IMR-90 (cell line): ENCODE data around the gene SLC39A11. TPM values are rescaled to one million over a fixed set of nuclear protein-coding genes. Genes with fewer than 3 reads are reported as not detected.

Experiments used
- ATAC-seq: fragments of 200-7000 bp; cut with Tn5 transposase; 2 replicates; pipeline ENCODE4 v1.9.1; 2020; ENCODE audit warnings: low read depth, mild to moderate bottlenecking, moderate library complexity
- BruUV-seq: library from RNA; stranded (reverse); fragments of 400-500 nt; replicated peaks from 2 replicates; lab custom pipeline; 2021; lab: Mats Ljungman, UMichigan
- CTCF ChIA-PET: fragments of 300-600 bp; formaldehyde crosslinking; extraction: SDS; loops from one replicate; lab custom pipeline; 2021; ENCODE audit warnings: antibody characterized with exemption; lab: Yijun Ruan, JAX
- POLR2A ChIA-PET: fragments of 300-600 bp; sonication (Branson Sonifier 250); formaldehyde crosslinking; loops from one replicate; lab custom pipeline; 2022; ENCODE audit warnings: antibody characterized with exemption; ENCODE audit not compliant: unreplicated experiment; lab: Charles Lee
- DNase-seq: peaks from one replicate; pipeline ENCODE4 v3.0.0; 2013
- H2AFZ ChIP-seq: replicated peaks from 2 replicates; pipeline ENCODE3; 2013; ENCODE audit warnings: low read length, mild to moderate bottlenecking; ENCODE audit not compliant: poor library complexity
- H2AK5ac ChIP-seq: 2 replicates; pipeline ENCODE4 v1.6.1; 2013; ENCODE audit warnings: low read depth, low read length, inconsistent platforms
- H2AK9ac ChIP-seq: replicated peaks from 2 replicates; pipeline ENCODE3; 2013; ENCODE audit warnings: mild to moderate bottlenecking, low read depth, low read length, moderate library complexity; ENCODE audit not compliant: poor library complexity
- H2BK120ac ChIP-seq: 2 replicates; pipeline ENCODE4 v1.6.1; 2013; ENCODE audit warnings: low read depth, low read length, inconsistent platforms
- H2BK15ac ChIP-seq: 3 replicates; pipeline ENCODE4 v1.6.1; 2013; ENCODE audit warnings: low read depth, low read length, inconsistent platforms
- H2BK20ac ChIP-seq: 2 replicates; pipeline ENCODE4 v1.6.1; 2013; ENCODE audit warnings: low read depth, mild to moderate bottlenecking, inconsistent platforms, low read length, moderate library complexity
- H2BK5ac ChIP-seq: 2 replicates; pipeline ENCODE4 v1.6.1; 2013; ENCODE audit warnings: mild to moderate bottlenecking, low read depth, low read length, inconsistent platforms; ENCODE audit not compliant: poor library complexity, severe bottlenecking
- H3K14ac ChIP-seq: replicated peaks from 2 replicates; pipeline ENCODE4 v1.6.1; 2013; ENCODE audit warnings: low read depth, low read length, inconsistent platforms
- H3K18ac ChIP-seq: 2 replicates; pipeline ENCODE4 v1.6.1; 2013; ENCODE audit warnings: low read depth, low read length, control low read depth
- H3K23ac ChIP-seq: 2 replicates; pipeline ENCODE4 v1.6.1; 2013; ENCODE audit warnings: low read depth, low read length, inconsistent platforms
- H3K27ac ChIP-seq: 2 replicates; pipeline ENCODE4 v1.5.1; 2013; ENCODE audit warnings: mild to moderate bottlenecking, control low read depth, low read length; ENCODE audit not compliant: insufficient read depth
- H3K27me3 ChIP-seq: 2 replicates; pipeline ENCODE4 v1.6.1; 2013; ENCODE audit warnings: low read length; ENCODE audit not compliant: control insufficient read depth, insufficient read depth
- H3K36me3 ChIP-seq: 2 replicates; pipeline ENCODE4 v1.6.1; 2013; ENCODE audit warnings: low read length, mixed read lengths; ENCODE audit not compliant: control insufficient read depth, insufficient read depth
- H3K4ac ChIP-seq: 2 replicates; pipeline ENCODE4 v1.6.1; 2013; ENCODE audit warnings: low read depth, low read length, inconsistent platforms
- H3K4me1 ChIP-seq: 2 replicates; pipeline ENCODE4 v1.6.1; 2013; ENCODE audit warnings: low read length, mixed read lengths; ENCODE audit not compliant: control insufficient read depth, insufficient read depth
- H3K4me2 ChIP-seq: 2 replicates; pipeline ENCODE4 v1.6.1; 2013; ENCODE audit warnings: low read depth, mild to moderate bottlenecking, control low read depth, low read length, moderate library complexity
- H3K4me3 ChIP-seq: 2 replicates; pipeline ENCODE4 v1.5.1; 2013; ENCODE audit warnings: low read depth, mild to moderate bottlenecking, control low read depth, low read length, moderate library complexity; ENCODE audit not compliant: insufficient read depth
- H3K56ac ChIP-seq: 2 replicates; pipeline ENCODE4 v1.6.1; 2013; ENCODE audit warnings: low read length, inconsistent platforms; ENCODE audit not compliant: insufficient read depth; ENCODE audit errors: extremely low read depth
- H3K79me1 ChIP-seq, 2 experiments: 2 replicates each; pipeline ENCODE4 v1.6.1; 2013; ENCODE audit warnings: low read length in 2 of 2, inconsistent platforms in 1 of 2, low read depth in 1 of 2
- H3K9ac ChIP-seq: 2 replicates; pipeline ENCODE4 v1.6.1; 2013; ENCODE audit warnings: low read depth, low read length, control low read depth
- H3K9me1 ChIP-seq: 2 replicates; pipeline ENCODE4 v1.6.1; 2013; ENCODE audit warnings: low read length, inconsistent platforms; ENCODE audit not compliant: insufficient read depth
- H3K9me3 ChIP-seq: 2 replicates; pipeline ENCODE4 v1.6.1; 2013; ENCODE audit warnings: low read length; ENCODE audit not compliant: control insufficient read depth, insufficient read depth
- H4K20me1 ChIP-seq: 2 replicates; pipeline ENCODE4 v1.6.1; 2013; ENCODE audit warnings: low read length, inconsistent platforms; ENCODE audit not compliant: insufficient read depth
- H4K5ac ChIP-seq: 2 replicates; pipeline ENCODE4 v1.6.1; 2013; ENCODE audit warnings: mild to moderate bottlenecking, low read depth, low read length, control low read depth
- H4K8ac ChIP-seq, 2 experiments: 2 replicates each; pipeline ENCODE4 v1.6.1; 2013; ENCODE audit warnings: low read depth in 2 of 2, low read length in 2 of 2, control low read depth in 1 of 2, inconsistent platforms in 1 of 2
- H4K91ac ChIP-seq: 2 replicates; pipeline ENCODE4 v1.6.1; 2013; ENCODE audit warnings: low read depth, low read length, inconsistent platforms; ENCODE audit not compliant: insufficient read depth
- BHLHE40 ChIP-seq: fragments of 150-350 bp; IDR thresholded peaks from 2 replicates; pipeline ENCODE4 v1.6.1; 2016; ENCODE audit warnings: mild to moderate bottlenecking, low read depth, low read length
- CEBPB ChIP-seq: IDR thresholded peaks from 2 replicates; pipeline ENCODE4 v1.6.1; 2012; ENCODE audit warnings: low read depth, low read length, improper control_type of control experiment
- CHD1 ChIP-seq: IDR thresholded peaks from 2 replicates; pipeline ENCODE4 v1.6.1; 2012; ENCODE audit warnings: low read depth, low read length, improper control_type of control experiment
- CTCF ChIP-seq: conservative IDR thresholded peaks from 2 replicates; pipeline ENCODE4 v1.5.1; 2012; ENCODE audit warnings: mild to moderate bottlenecking, low read depth, low read length, improper control_type of control experiment
- ELK1 ChIP-seq: fragments of 150-350 bp; IDR thresholded peaks from 2 replicates; pipeline ENCODE4 v1.6.1; 2016; ENCODE audit warnings: low read depth, mild to moderate bottlenecking, low read length, moderate library complexity, borderline replicate concordance
- FOS ChIP-seq: fragments of 150-350 bp; IDR thresholded peaks from 2 replicates; pipeline ENCODE4 v1.6.1; 2016; ENCODE audit warnings: low read depth, low read length
- MAFK ChIP-seq: IDR thresholded peaks from 2 replicates; pipeline ENCODE4 v1.6.1; 2012; ENCODE audit warnings: low read depth, low read length, improper control_type of control experiment
- MAZ ChIP-seq: IDR thresholded peaks from 2 replicates; pipeline ENCODE4 v1.6.1; 2012; ENCODE audit warnings: low read depth, mild to moderate bottlenecking, low read length, improper control_type of control experiment, moderate library complexity, borderline replicate concordance
- MXI1 ChIP-seq: IDR thresholded peaks from 2 replicates; pipeline ENCODE4 v1.6.1; 2012; ENCODE audit warnings: low read depth, mild to moderate bottlenecking, low read length, moderate library complexity, borderline replicate concordance
- NFE2L2 ChIP-seq: fragments of 150-350 bp; IDR thresholded peaks from 2 replicates; pipeline ENCODE4 v1.6.1; 2016; ENCODE audit warnings: low read depth, mild to moderate bottlenecking, low read length
- POLR2A ChIP-seq: IDR thresholded peaks from 2 replicates; pipeline ENCODE4 v1.6.1; 2012; ENCODE audit warnings: mild to moderate bottlenecking, low read depth, low read length
- RAD21 ChIP-seq: IDR thresholded peaks from 2 replicates; pipeline ENCODE4 v1.6.1; 2012; ENCODE audit warnings: low read length, improper control_type of control experiment
- RCOR1 ChIP-seq: IDR thresholded peaks from 2 replicates; pipeline ENCODE4 v1.6.1; 2012; ENCODE audit warnings: mild to moderate bottlenecking, low read length, improper control_type of control experiment; ENCODE audit not compliant: insufficient replicate concordance
- RFX5 ChIP-seq: IDR thresholded peaks from 2 replicates; pipeline ENCODE4 v1.8.0; 2012; ENCODE audit warnings: low read depth, mild to moderate bottlenecking, low read length, moderate library complexity
- SMC3 ChIP-seq: fragments of 150-350 bp; IDR thresholded peaks from 2 replicates; pipeline ENCODE4 v1.6.1; 2016; ENCODE audit warnings: low read depth, mild to moderate bottlenecking, antibody characterized with exemption, low read length, moderate library complexity
- WGBS, 2 experiments: methylation state at CpG; one replicate each; pipeline versions ENCODE4 v1.1.5 to v1.1.7; 2013; ENCODE audit warnings: missing lambda C conversion rate in 2 of 2; ENCODE audit not compliant: insufficient read length in 1 of 2; ENCODE audit errors: extremely low coverage in 2 of 2; 5-methylcytosine and 5-hydroxymethylcytosine counted together
- dilution Hi-C: fragments of 300-500 bp; cut with HindIII; formaldehyde crosslinking; loops from one replicate; pipeline ENCODE4 v1.14.3; 2018; ENCODE audit warnings: low sequenced_read_pairs; ENCODE audit not compliant: unreplicated experiment
- in situ Hi-C: fragments of 300-500 bp; cut with MboI; formaldehyde crosslinking; loops from 3 replicates; pipeline ENCODE4 v1.14.3; 2019; ENCODE audit warnings: low sequenced_read_pairs, inconsistent platforms, mixed read lengths
- intact Hi-C: fragments of 100-400 bp; cut with micrococcal nuclease; formaldehyde crosslinking; loops from 2 replicates; pipeline ENCODE4 v1.10.0; 2022
- polyA plus RNA-seq, 3 experiments: library from polyadenylated mRNA; depleted of rRNA; stranded (reverse); fragments of >200 nt; gene quantifications; 2 replicates each; pipeline ENCODE4 v1.2.3, GENCODE V29; 2012; ENCODE audit warnings: low replicate concordance in 1 of 3
- total RNA-seq: library from RNA; depleted of rRNA; stranded (reverse); fragments of >200 nt; gene quantifications from 2 replicates; pipeline ENCODE4 v1.2.3, GENCODE V29; 2012

Gene SLC39A11
- total and polyA plus RNA-seq, 2 of the 4 experiments (the other 2 are of a cell fraction) = 8.8 to 14.3 TPM

GRCh38 chr17:72883351-72883750 lies 209.1 kb downstream of the SLC39A11 start:
- H3K4ac ChIP-seq = no peak overlapping the region
- dilution Hi-C loops (no loop called here), intact Hi-C loops (no loop called here), in situ Hi-C loops (no loop called here)
- no peak overlapping the region for H2AK9ac ChIP-seq
- no peak for ATAC-seq
- POLR2A ChIA-PET = no interaction called here
- no peak overlapping the region for H3K27ac ChIP-seq
- no peak overlapping the region for H4K8ac ChIP-seq
- H4K5ac ChIP-seq = no peak overlapping the region
- no CpG with 5 or more reads among the region's 5 CpGs for WGBS, 2 experiments
- no peak overlapping the region for H3K9ac ChIP-seq
- no peak overlapping the region for H2AK5ac ChIP-seq
- no peak for DNase-seq
- no peak overlapping the region for H3K4me3 ChIP-seq
- peaks cover 5% of the 10 kb centered on the region; the same call in 1 of the 2 replicates for H3K36me3 ChIP-seq
- no peaks in the 10 kb centered on the region for H3K79me1 ChIP-seq
- no peak overlapping the region for H3K14ac ChIP-seq
- no peak overlapping the region for H3K23ac ChIP-seq
- no peak overlapping the region for H2BK15ac ChIP-seq
- no peak overlapping the region for H2BK120ac ChIP-seq
- H3K9me1 ChIP-seq = no peaks in the 10 kb centered on the region; the same call in 1 of the 2 replicates
- H3K18ac ChIP-seq = no peak overlapping the region
- TF ChIP-seq FOS (no peak), CTCF (no peak), POLR2A (no peak), RFX5 (no peak), ELK1 (no peak), RAD21 (no peak), CHD1 (no peak), BHLHE40 (no peak), MXI1 (no peak), NFE2L2 (no peak), MAFK (no peak), MAZ (no peak), SMC3 (no peak), CEBPB (no peak), RCOR1 (no peak)
- no peak overlapping the region for H3K4me2 ChIP-seq
- CTCF ChIA-PET = no interaction called here
- peaks cover 10% of the 10 kb centered on the region for H3K9me3 ChIP-seq
- BruUV-seq = no TSS peak
- no peak overlapping the region for H2BK20ac ChIP-seq
- H2AFZ ChIP-seq = no peak overlapping the region
- no peaks in the 10 kb centered on the region for H4K20me1 ChIP-seq
- no peaks in the 10 kb centered on the region for H3K4me1 ChIP-seq
- no peak overlapping the region for H4K91ac ChIP-seq
- no peaks in the 10 kb centered on the region for H3K27me3 ChIP-seq
- H2BK5ac ChIP-seq = no peak overlapping the region
- no peak overlapping the region for H3K56ac ChIP-seq
